Measurements from ENCODE around the gene ZNF652. TPM values are rescaled to one million over a fixed set of nuclear protein-coding genes. Genes with fewer than 3 reads are reported as not detected.
A peak's percentile ranks its signal among the peaks of the same experiment; 100 is the strongest.

The ZNF652 gene
- total and polyA plus RNA-seq, 2 experiments from 2014 or later, result 36.2 to 54.5 TPM

GRCh38 chr17:49363251-49363650, 1.2 kb upstream of the ZNF652 start (continued):
- TF ChIP-seq, protein P1, sequence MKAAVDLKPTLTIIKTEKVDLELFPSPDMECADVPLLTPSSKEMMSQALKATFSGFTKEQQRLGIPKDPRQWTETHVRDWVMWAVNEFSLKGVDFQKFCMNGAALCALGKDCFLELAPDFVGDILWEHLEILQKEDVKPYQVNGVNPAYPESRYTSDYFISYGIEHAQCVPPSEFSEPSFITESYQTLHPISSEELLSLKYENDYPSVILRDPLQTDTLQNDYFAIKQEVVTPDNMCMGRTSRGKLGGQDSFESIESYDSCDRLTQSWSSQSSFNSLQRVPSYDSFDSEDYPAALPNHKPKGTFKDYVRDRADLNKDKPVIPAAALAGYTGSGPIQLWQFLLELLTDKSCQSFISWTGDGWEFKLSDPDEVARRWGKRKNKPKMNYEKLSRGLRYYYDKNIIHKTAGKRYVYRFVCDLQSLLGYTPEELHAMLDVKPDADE (IDR thresholded peaks at IDR 0.05), result no peak
- TF ChIP-seq EZH2 (IDR thresholded peaks at IDR 0.05; ENCODE audit: low read depth, unreplicated experiment), result no peak
- no peak for TF ChIP-seq EZH2phosphoT487 (IDR thresholded peaks at IDR 0.05; ENCODE audit: unreplicated experiment)

DNA sequence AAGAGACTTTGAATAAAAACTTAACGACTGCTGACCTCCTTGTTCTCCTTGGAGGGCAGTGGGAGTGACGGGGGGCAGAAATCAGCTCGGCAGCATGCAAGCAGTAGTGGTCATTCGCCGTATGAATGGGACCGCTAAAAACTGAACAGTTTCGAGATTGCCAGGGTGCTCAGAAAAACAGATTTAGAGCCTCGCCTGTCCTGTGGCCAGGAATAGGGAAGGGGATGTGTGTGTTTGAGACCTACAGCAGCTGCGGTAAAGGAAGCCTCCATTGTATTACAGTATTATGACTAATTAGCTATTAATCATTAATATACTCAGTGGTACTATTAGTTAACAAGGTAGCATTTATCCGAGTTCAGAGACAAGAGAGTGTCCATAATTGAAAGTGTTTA, 670 bp upstream of the ZNF652 start:
- H3K79me2 ChIP-seq (replicated peaks; ENCODE audit: insufficient read depth), result peaks cover 34% of the 10 kb centered on the region
- no peaks in the 10 kb centered on the region for H3F3A ChIP-seq (replicated peaks; ENCODE audit: low read depth)
- no peaks in the 10 kb centered on the region for H3K9me2 ChIP-seq (ENCODE audit: insufficient read depth)
- no peaks in the 10 kb centered on the region for H3K27me3 ChIP-seq (ENCODE audit: insufficient read depth)
- H3K9me3 Mint-ChIP-seq, result no peaks in the 10 kb centered on the region; the same call in 2 of the 3 replicates
- no peaks in the 10 kb centered on the region for H3K36me3 ChIP-seq (ENCODE audit: insufficient read depth)
- peaks cover 38% of the 10 kb centered on the region for H3K4me1 ChIP-seq (ENCODE audit: insufficient read depth)
- H4K20me1 ChIP-seq (replicated peaks; ENCODE audit: insufficient read depth), result peaks cover 9% of the 10 kb centered on the region; the same call in 1 of the 2 replicates
- peak overlapping the region; percentile 74 for H3K27ac ChIP-seq (ENCODE audit: low read depth)
- TF ChIP-seq ZNF114 (CRISPR knock-in tag; IDR thresholded peaks at IDR 0.05), result no peak
- no peak for TF ChIP-seq EZH2phosphoT487 (IDR thresholded peaks at IDR 0.05; ENCODE audit: unreplicated experiment)
- TF ChIP-seq, protein P1 (IDR thresholded peaks at IDR 0.05), result no peak
- TF ChIP-seq POLR2AphosphoS5 (IDR thresholded peaks at IDR 0.05; ENCODE audit: low read depth), result no peak
- no peak for TF ChIP-seq STAT1 (IDR thresholded peaks at IDR 0.05; ENCODE audit: unreplicated experiment)
- no peak for TF ChIP-seq JUNB (IDR thresholded peaks at IDR 0.05; ENCODE audit: unreplicated experiment)
- H3K27me3 Mint-ChIP-seq (ENCODE audit: insufficient read depth, low read depth, poor library complexity), result peaks cover 9% of the 10 kb centered on the region
- H3K4me3 Mint-ChIP-seq, result peak overlapping the region; percentile 79
- H2AFZ ChIP-seq, result peak overlapping the region; percentile 70; the same call in 1 of the 2 replicates
- H3K4me2 ChIP-seq, result peak overlapping the region; percentile 72
- H3K27ac Mint-ChIP-seq, result peak overlapping the region; percentile 85
- peak overlapping the region; percentile 93 for H3K4me3 ChIP-seq
- ATAC-seq (peak; percentile 10), DNase-seq (ENCODE audit: low spot score) (no peak)
- H3K36me3 Mint-ChIP-seq (ENCODE audit: low read depth), result no peaks in the 10 kb centered on the region
- H3K4me1 Mint-ChIP-seq, result peaks cover 42% of the 10 kb centered on the region

DNA sequence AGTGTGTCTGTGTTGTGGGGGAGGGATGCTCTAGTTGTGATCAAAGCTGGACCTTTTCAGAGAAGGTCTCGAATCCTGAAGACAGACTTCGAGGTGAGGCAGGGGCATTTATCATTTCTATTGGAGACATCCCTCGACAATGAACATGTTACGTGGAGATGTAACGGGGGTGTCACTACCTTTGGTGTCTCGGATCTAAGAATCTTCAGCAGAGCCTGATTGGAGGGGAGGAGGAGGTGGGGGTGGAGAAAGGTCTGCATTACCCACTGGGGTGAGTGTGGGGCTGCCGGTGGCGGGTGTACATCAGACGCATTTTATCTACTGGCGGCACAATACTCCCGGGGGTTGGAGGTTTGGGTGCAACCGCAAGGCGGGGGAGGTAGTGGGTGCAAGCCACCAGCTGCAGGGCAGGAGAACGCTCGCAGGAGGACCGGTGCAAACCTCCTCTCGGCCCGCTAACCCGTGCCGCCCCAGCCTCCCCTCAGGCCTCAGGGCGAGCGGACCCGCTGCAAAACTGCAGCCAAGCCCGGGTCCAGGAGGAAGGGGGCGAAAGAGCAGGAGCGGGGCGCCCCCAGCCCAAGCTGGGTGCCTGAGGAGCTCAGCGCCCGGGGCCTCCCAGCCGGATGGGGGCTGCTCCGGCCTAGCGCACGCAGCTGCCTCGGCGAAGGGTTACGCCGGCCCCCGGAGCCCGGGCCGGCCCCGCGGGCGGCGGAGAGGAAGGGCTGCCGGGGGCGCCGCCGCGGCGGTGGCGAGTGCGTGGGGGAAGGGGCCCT, 735 bp downstream of the ZNF652 start:
- H2AFZ ChIP-seq, result peak overlapping the region; percentile 90
- 0 out of 2 replicates have a peak overlapping the region, but pooled peaks have one; percentile 61 for H3K27ac ChIP-seq (ENCODE audit: low read depth)
- no peaks in the 10 kb centered on the region for H3K36me3 ChIP-seq (ENCODE audit: insufficient read depth)
- peak; percentile 26 for ATAC-seq
- Mint-ChIP-seq H3K36me3 (ENCODE audit: low read depth) (no peaks in the 10 kb centered on the region; the same call in 2 of the 3 replicates), H3K27ac (peak overlapping the region; percentile 78), H3K27me3 (ENCODE audit: insufficient read depth, low read depth, poor library complexity) (peaks cover 7% of the 10 kb centered on the region), H3K9me3 (no peaks in the 10 kb centered on the region; the same call in 2 of the 3 replicates), H3K4me1 (peaks cover 42% of the 10 kb centered on the region), H3K4me3 (peak overlapping the region; percentile 89)
- H3K27me3 ChIP-seq (ENCODE audit: insufficient read depth), result no peaks in the 10 kb centered on the region
- H3K4me1 ChIP-seq (ENCODE audit: insufficient read depth), result peaks cover 38% of the 10 kb centered on the region
- H3K4me2 ChIP-seq, result peak overlapping the region; percentile 91
- no peaks in the 10 kb centered on the region for H3F3A ChIP-seq (replicated peaks; ENCODE audit: low read depth)
- DNase-seq (ENCODE audit: low spot score), result peak; percentile 59
- peak overlapping the region; percentile 93 for H3K4me3 ChIP-seq
- H4K20me1 ChIP-seq (replicated peaks; ENCODE audit: insufficient read depth), result peaks cover 12% of the 10 kb centered on the region; the same call in 1 of the 2 replicates
- TF ChIP-seq EZH2phosphoT487 (IDR thresholded peaks at IDR 0.05; ENCODE audit: unreplicated experiment) (no peak), POLR2AphosphoS5 (IDR thresholded peaks at IDR 0.05; ENCODE audit: low read depth) (0 out of 2 replicates have a peak, but pooled peaks have one; percentile 29), EZH2 (IDR thresholded peaks at IDR 0.05; ENCODE audit: low read depth, unreplicated experiment) (no peak), JUNB (IDR thresholded peaks at IDR 0.05; ENCODE audit: unreplicated experiment) (no peak), STAT1 (IDR thresholded peaks at IDR 0.05; ENCODE audit: unreplicated experiment) (no peak)
- TF ChIP-seq, protein P1 (IDR thresholded peaks at IDR 0.05), result no peak
- TF ChIP-seq, protein P2, sequence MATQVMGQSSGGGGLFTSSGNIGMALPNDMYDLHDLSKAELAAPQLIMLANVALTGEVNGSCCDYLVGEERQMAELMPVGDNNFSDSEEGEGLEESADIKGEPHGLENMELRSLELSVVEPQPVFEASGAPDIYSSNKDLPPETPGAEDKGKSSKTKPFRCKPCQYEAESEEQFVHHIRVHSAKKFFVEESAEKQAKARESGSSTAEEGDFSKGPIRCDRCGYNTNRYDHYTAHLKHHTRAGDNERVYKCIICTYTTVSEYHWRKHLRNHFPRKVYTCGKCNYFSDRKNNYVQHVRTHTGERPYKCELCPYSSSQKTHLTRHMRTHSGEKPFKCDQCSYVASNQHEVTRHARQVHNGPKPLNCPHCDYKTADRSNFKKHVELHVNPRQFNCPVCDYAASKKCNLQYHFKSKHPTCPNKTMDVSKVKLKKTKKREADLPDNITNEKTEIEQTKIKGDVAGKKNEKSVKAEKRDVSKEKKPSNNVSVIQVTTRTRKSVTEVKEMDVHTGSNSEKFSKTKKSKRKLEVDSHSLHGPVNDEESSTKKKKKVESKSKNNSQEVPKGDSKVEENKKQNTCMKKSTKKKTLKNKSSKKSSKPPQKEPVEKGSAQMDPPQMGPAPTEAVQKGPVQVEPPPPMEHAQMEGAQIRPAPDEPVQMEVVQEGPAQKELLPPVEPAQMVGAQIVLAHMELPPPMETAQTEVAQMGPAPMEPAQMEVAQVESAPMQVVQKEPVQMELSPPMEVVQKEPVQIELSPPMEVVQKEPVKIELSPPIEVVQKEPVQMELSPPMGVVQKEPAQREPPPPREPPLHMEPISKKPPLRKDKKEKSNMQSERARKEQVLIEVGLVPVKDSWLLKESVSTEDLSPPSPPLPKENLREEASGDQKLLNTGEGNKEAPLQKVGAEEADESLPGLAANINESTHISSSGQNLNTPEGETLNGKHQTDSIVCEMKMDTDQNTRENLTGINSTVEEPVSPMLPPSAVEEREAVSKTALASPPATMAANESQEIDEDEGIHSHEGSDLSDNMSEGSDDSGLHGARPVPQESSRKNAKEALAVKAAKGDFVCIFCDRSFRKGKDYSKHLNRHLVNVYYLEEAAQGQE (IDR thresholded peaks at IDR 0.05; ENCODE audit: unreplicated experiment), result no peak
- TF ChIP-seq, protein P3, sequence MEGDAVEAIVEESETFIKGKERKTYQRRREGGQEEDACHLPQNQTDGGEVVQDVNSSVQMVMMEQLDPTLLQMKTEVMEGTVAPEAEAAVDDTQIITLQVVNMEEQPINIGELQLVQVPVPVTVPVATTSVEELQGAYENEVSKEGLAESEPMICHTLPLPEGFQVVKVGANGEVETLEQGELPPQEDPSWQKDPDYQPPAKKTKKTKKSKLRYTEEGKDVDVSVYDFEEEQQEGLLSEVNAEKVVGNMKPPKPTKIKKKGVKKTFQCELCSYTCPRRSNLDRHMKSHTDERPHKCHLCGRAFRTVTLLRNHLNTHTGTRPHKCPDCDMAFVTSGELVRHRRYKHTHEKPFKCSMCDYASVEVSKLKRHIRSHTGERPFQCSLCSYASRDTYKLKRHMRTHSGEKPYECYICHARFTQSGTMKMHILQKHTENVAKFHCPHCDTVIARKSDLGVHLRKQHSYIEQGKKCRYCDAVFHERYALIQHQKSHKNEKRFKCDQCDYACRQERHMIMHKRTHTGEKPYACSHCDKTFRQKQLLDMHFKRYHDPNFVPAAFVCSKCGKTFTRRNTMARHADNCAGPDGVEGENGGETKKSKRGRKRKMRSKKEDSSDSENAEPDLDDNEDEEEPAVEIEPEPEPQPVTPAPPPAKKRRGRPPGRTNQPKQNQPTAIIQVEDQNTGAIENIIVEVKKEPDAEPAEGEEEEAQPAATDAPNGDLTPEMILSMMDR (conservative IDR thresholded peaks at IDR 0.05; ENCODE audit: low read depth in 2 of 2), result no peak
- H3K79me2 ChIP-seq (replicated peaks; ENCODE audit: insufficient read depth), result peaks cover 48% of the 10 kb centered on the region
- no peaks in the 10 kb centered on the region for H3K9me2 ChIP-seq (ENCODE audit: insufficient read depth)

Data from GM23338 (cell line).